ENCODE data around the gene KSR2. TPM values are rescaled to one million over a fixed set of nuclear protein-coding genes. Genes with fewer than 3 reads are reported as not detected.

The KSR2 gene
- total and polyA plus RNA-seq, 10 of the 15 experiments (the other 5 are each of a cell fraction or from before 2014, with no cell fraction given): under 0.01 to 1.5 (median 0.01) TPM; not detected in 3

DNA sequence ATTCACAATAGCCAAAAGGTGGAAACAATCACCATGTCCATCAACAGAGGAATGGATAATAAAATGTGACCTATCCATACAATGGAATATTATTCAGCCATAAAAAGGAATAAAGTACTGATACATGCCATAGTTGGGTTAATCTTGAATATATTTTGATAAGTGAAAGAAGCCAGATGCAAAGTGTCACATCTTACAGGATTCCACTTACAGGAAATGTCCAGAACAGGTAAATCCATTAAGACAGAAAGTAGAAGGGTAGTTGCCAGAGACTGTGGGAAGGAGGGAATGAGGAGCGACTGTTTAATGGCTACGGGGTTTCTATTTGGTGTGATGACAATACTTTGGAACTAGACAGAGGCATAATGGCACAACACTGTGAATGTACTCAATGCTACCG is 171.6 kb downstream of the KSR2 start:
- Histone ChIP-seq H4K20me1 (ENCODE audit: control insufficient read depth, insufficient read depth) (no peaks in the 10 kb centered on the region), H2AFZ (ENCODE audit: control insufficient read depth, low read depth, low read length) (no peak overlapping the region), H3K27me3 (replicated peaks in 1 of 2; ENCODE audit: control insufficient read depth in 2 of 2, insufficient read depth in 2 of 2, low read length in 1 of 2) (no peaks in the 10 kb centered on the region), H3K4me3 (no peak overlapping the region), H3K4me2 (ENCODE audit: control insufficient read depth, insufficient read depth) (no peak overlapping the region), H3K27ac (ENCODE audit: control insufficient read depth, insufficient read depth) (no peak overlapping the region), H3K9me3 (replicated peaks; ENCODE audit: control insufficient read depth, insufficient read depth, low read length) (no peaks in the 10 kb centered on the region), H3K9ac (ENCODE audit: control insufficient read depth, insufficient read depth, low read length) (no peak overlapping the region), H3K36me3 (ENCODE audit: control insufficient read depth in 2 of 2, insufficient read depth in 2 of 2, low read length in 1 of 2) (no peaks in the 10 kb centered on the region), H3K79me2 (ENCODE audit: control insufficient read depth, insufficient read depth, low read length) (no peaks in the 10 kb centered on the region), H3K4me1 (ENCODE audit: control insufficient read depth, insufficient read depth, low read length) (no peaks in the 10 kb centered on the region)
- ChIA-PET RAD21 (ENCODE audit: unreplicated experiment) (no interaction called here), POLR2A (no interaction called here), CTCF (no interaction called here), SMC1A (ENCODE audit: uncharacterized antibody, unreplicated experiment) (no interaction called here)
- TF ChIP-seq HDGF (IDR thresholded peaks at IDR 0.05): no peak
- no peak for TF ChIP-seq SRF (IDR thresholded peaks at IDR 0.05; ENCODE audit: low read depth in 2 of 2, low read length in 2 of 2)
- no peak for TF ChIP-seq RBBP5 (conservative IDR thresholded peaks at IDR 0.05)
- TF ChIP-seq, protein P1, sequence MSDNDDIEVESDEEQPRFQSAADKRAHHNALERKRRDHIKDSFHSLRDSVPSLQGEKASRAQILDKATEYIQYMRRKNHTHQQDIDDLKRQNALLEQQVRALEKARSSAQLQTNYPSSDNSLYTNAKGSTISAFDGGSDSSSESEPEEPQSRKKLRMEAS (IDR thresholded peaks at IDR 0.05; ENCODE audit: low read depth, low read length): no peak
- no peak for TF ChIP-seq TCF7 (IDR thresholded peaks at IDR 0.05; ENCODE audit: borderline replicate concordance)
- no peak for TF ChIP-seq SREBF1 (IDR thresholded peaks at IDR 0.05; ENCODE audit: low read length)
- no peak for TF ChIP-seq GABPA (IDR thresholded peaks at IDR 0.05; ENCODE audit: low read depth)
- no peak for TF ChIP-seq IRF4 (IDR thresholded peaks at IDR 0.05; ENCODE audit: low read depth, low read length)
- no peak for TF ChIP-seq MLLT1 (IDR thresholded peaks at IDR 0.05)
- no peak for TF ChIP-seq BHLHE40 (IDR thresholded peaks at IDR 0.05; ENCODE audit: borderline replicate concordance in 1 of 2, low read depth in 2 of 2, low read length in 1 of 2)
- no peak for TF ChIP-seq CTCF (IDR thresholded peaks at IDR 0.05 in 2 of 3, conservative IDR thresholded peaks at IDR 0.05 in 1 of 3; ENCODE audit: control insufficient read depth in 2 of 3, extremely low read depth in 1 of 3, insufficient read depth in 1 of 3, low read depth in 3 of 3, low read length in 3 of 3)
- BruUV-seq (replicated peaks): no TSS peak
- no peak for DNase-seq (ENCODE audit: low read depth, low spot score)
- in situ Hi-C loops (cut with MboI) (no loop called here), intact Hi-C loops (cut with micrococcal nuclease; ENCODE audit: unreplicated experiment) (no loop called here)
- FAIRE-seq: no peak
- 18% methylated on average over 2 of the region's 3 CpGs for WGBS (ENCODE audit: insufficient coverage, insufficient replicate concordance, low lambda C conversion rate, missing lambda C conversion rate)
- no peak for ATAC-seq

All from GM12878 (cell line).